HUES64 (cell line): Measurements from ENCODE around the gene SRC.

Source experiments
- H3K27ac ChIP-seq: 2 replicates; pipeline ENCODE4 v1.7.0; 2013; ENCODE audit warnings: low read depth, low read length, inconsistent platforms
- H3K27me3 ChIP-seq: 2 replicates; pipeline ENCODE4 v1.6.1; 2013; ENCODE audit warnings: mild to moderate bottlenecking, low read length; ENCODE audit not compliant: insufficient read depth
- H3K36me3 ChIP-seq: 2 replicates; pipeline ENCODE4 v1.6.1; 2013; ENCODE audit warnings: mild to moderate bottlenecking, low read length; ENCODE audit not compliant: insufficient read depth
- H3K4me1 ChIP-seq: 2 replicates; pipeline ENCODE4 v1.6.1; 2013; ENCODE audit warnings: mild to moderate bottlenecking, low read length, moderate library complexity; ENCODE audit not compliant: insufficient read depth
- H3K4me3 ChIP-seq: 2 replicates; pipeline ENCODE4 v1.5.1; 2013; ENCODE audit warnings: mild to moderate bottlenecking, low read length, moderate library complexity
- H3K9ac ChIP-seq: 2 replicates; pipeline ENCODE4 v1.6.1; 2013; ENCODE audit warnings: mild to moderate bottlenecking, low read depth, low read length
- H3K9me3 ChIP-seq: 2 replicates; pipeline ENCODE4 v1.6.1; 2013; ENCODE audit warnings: low read depth, low read length; ENCODE audit not compliant: insufficient read depth
- WGBS: fragments of 150-250, 120-280 bp; methylation state at CpG from one replicate; pipeline ENCODE4 v1.1.7; 2013; ENCODE audit warnings: missing lambda C conversion rate; 5-methylcytosine and 5-hydroxymethylcytosine counted together

The SRC gene

GRCh38 chr20:37446286-37447032 is 100.5 kb downstream of the SRC start:
- H3K4me1 ChIP-seq, result no peaks in the 10 kb centered on the region
- WGBS, result 81% methylated on average over 5 of the region's 5 CpGs
- H3K27me3 ChIP-seq, result no peaks in the 10 kb centered on the region
- no peaks in the 10 kb centered on the region for H3K9me3 ChIP-seq
- no peak overlapping the region for H3K27ac ChIP-seq
- H3K9ac ChIP-seq, result no peak overlapping the region
- H3K4me3 ChIP-seq, result no peak overlapping the region
- no peaks in the 10 kb centered on the region for H3K36me3 ChIP-seq

DNA sequence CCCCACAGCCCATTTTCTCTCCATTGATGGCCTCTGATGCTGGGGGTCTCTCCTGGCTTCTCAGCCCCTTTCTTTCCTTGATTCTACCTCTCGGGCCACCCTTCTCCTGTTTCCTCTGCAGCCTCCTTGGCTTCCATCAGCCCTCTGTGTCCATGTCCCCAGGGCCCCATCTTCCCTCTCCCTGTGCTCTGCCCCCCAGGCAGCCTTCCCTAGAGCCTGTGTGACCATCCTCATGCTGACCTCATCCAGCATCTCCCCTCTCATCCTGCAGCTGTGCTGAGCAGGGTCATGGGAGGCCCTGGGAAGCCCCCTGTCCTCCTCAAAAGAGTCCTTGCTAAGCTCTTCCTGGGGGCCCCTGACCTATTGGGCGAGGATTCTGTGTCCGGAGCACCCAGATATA is 101.7 kb downstream of the SRC start:
- Histone ChIP-seq H3K4me3 (no peak overlapping the region), H3K27me3 (no peaks in the 10 kb centered on the region), H3K27ac (no peak overlapping the region), H3K9ac (no peak overlapping the region), H3K9me3 (no peaks in the 10 kb centered on the region), H3K36me3 (no peaks in the 10 kb centered on the region), H3K4me1 (no peaks in the 10 kb centered on the region)
- WGBS, result 91% methylated on average over 3 of the region's 3 CpGs

DNA sequence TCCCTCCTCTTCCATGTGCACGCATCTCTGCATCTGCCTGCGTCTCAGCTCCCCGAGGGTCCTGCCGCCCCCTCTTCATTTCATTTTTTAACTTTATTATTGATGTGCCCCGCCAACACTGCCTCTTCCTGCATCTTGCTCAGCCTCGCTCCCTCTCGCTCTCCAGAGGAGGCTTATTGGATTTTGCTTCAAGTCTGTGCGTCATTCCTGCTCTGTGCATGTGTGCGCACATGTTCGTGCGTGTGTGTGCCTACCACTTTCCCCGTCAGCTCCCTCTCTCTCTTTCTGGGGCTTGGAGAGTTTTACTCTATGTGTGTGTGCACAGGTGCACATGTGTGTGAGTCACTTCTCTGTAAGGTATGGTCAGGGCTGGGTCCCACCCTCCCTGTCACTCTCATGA is 103.3 kb downstream of the SRC start:
- Histone ChIP-seq H3K9me3 (no peaks in the 10 kb centered on the region), H3K4me1 (no peaks in the 10 kb centered on the region), H3K27ac (no peak overlapping the region), H3K9ac (no peak overlapping the region), H3K27me3 (no peaks in the 10 kb centered on the region), H3K36me3 (no peaks in the 10 kb centered on the region), H3K4me3 (no peak overlapping the region)
- WGBS, result 91% methylated on average over 12 of the region's 12 CpGs

GRCh38 chr20:37450344-37450743 is 104.4 kb downstream of the SRC start:
- H3K4me1 ChIP-seq, result no peaks in the 10 kb centered on the region
- no peaks in the 10 kb centered on the region for H3K9me3 ChIP-seq
- H3K4me3 ChIP-seq, result no peak overlapping the region
- H3K27ac ChIP-seq, result no peak overlapping the region
- no peaks in the 10 kb centered on the region for H3K27me3 ChIP-seq
- no peak overlapping the region for H3K9ac ChIP-seq
- H3K36me3 ChIP-seq, result no peaks in the 10 kb centered on the region

- Histone ChIP-seq H3K27me3 (no peaks in the 10 kb centered on the region), H3K4me1 (no peaks in the 10 kb centered on the region), H3K9ac (no peak overlapping the region), H3K27ac (no peak overlapping the region), H3K36me3 (no peaks in the 10 kb centered on the region), H3K4me3 (no peak overlapping the region), H3K9me3 (no peaks in the 10 kb centered on the region)
- WGBS, result 84% methylated on average over 2 of the region's 2 CpGs
These were observed 105.7 kb downstream of the SRC start for GRCh38 chr20:37451616-37452015.

DNA sequence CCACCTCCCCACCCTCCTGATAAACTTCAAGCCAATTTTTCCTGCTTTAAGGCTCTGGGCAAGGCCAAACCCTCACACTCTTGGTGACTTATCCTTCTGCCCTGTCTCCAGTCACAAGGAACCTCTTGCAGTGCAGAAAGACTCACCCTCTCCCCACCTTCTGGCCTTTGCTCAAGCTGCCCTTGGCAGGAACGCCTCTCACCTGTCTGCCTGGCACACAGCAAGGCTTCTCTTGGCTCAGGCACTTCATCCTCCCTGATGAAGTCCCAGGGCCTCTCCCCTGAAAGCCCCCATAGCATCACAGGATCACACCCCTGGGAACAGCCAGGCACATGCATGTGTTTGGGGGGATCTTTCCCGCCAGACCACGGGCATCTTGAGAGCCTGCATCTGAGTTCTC is 106.3 kb downstream of the SRC start:
- H3K27me3 ChIP-seq, result no peaks in the 10 kb centered on the region
- WGBS, result 86% methylated on average over 3 of the region's 3 CpGs
- no peaks in the 10 kb centered on the region for H3K4me1 ChIP-seq

GRCh38 chr20:37453288-37453687 is 107.3 kb downstream of the SRC start:
- 58% methylated on average over 3 of the region's 3 CpGs for WGBS
- Histone ChIP-seq H3K27ac (no peak overlapping the region), H3K36me3 (no peaks in the 10 kb centered on the region), H3K9ac (no peak overlapping the region), H3K4me3 (no peak overlapping the region), H3K4me1 (no peaks in the 10 kb centered on the region), H3K9me3 (no peaks in the 10 kb centered on the region), H3K27me3 (no peaks in the 10 kb centered on the region)

More for the DNA sequence above, 106.3 kb downstream of the SRC start:
- no peaks in the 10 kb centered on the region for H3K36me3 ChIP-seq
- H3K9ac ChIP-seq, result no peak overlapping the region
- H3K4me3 ChIP-seq, result no peak overlapping the region
- no peaks in the 10 kb centered on the region for H3K9me3 ChIP-seq
- no peak overlapping the region for H3K27ac ChIP-seq

DNA sequence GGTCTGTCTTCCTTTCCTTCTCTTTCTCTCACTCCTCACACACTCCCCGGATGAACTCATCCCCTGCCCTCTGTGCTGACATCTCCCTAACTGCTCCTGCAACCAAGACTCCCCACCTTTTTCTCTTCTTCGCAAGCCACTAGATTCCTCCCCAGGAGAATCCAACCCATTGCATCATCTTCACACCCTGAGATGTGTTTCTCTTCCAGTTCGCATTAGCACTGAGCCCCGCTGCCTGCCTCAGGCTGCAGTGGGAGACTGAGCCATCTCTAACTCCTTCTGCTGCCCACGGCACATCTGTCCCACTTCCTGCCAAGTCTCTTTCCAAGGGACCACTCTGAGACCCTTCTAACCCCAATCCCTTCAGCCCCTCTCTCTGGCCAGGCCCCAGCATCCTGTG is 107.9 kb downstream of the SRC start:
- no peak overlapping the region for H3K9ac ChIP-seq
- H3K9me3 ChIP-seq, result no peaks in the 10 kb centered on the region
- WGBS, result 90% methylated on average over 5 of the region's 5 CpGs
- H3K36me3 ChIP-seq, result no peaks in the 10 kb centered on the region
- H3K27ac ChIP-seq, result no peak overlapping the region
- H3K4me3 ChIP-seq, result no peak overlapping the region
- H3K27me3 ChIP-seq, result no peaks in the 10 kb centered on the region
- no peaks in the 10 kb centered on the region for H3K4me1 ChIP-seq

- Histone ChIP-seq H3K9ac (no peak overlapping the region), H3K4me1 (no peaks in the 10 kb centered on the region), H3K9me3 (no peaks in the 10 kb centered on the region), H3K27me3 (no peaks in the 10 kb centered on the region), H3K36me3 (no peaks in the 10 kb centered on the region), H3K27ac (no peak overlapping the region), H3K4me3 (no peak overlapping the region)
These were observed 108.9 kb downstream of the SRC start for GRCh38 chr20:37454636-37455385.
